A673 (cell line): ENCODE measurements around the gene DENND2D. TPM values are rescaled to one million over a fixed set of nuclear protein-coding genes. Genes with fewer than 3 reads are reported as not detected.

ENCODE experiments used
- BruUV-seq: library from RNA; stranded (reverse); fragments of 400-500 nt; replicated peaks from 2 replicates; lab custom pipeline; 2021; lab: Mats Ljungman, UMichigan
- CTCF ChIA-PET: fragments of 300-600 bp; sonication (Branson Sonifier 250); formaldehyde crosslinking; loops from one replicate; lab custom pipeline; 2022; ENCODE audit warnings: antibody characterized with exemption; lab: Charles Lee
- POLR2A ChIA-PET: fragments of 300-600 bp; sonication (Branson Sonifier 250); formaldehyde crosslinking; loops from one replicate; lab custom pipeline; 2022; ENCODE audit warnings: antibody characterized with exemption; ENCODE audit not compliant: low non-redundant PET; lab: Charles Lee
- DNase-seq: peaks from one replicate; pipeline ENCODE4 v3.0.0-alpha.2; 2015; ENCODE audit warnings: low spot score
- H3K27ac ChIP-seq: fragments of 200-600 bp; sonication (generic); 2 replicates; pipeline ENCODE4 v1.5.1; 2016; ENCODE audit warnings: mixed run types, low read depth, mild to moderate bottlenecking, mixed read lengths, antibody characterized with exemption, low read length; ENCODE audit not compliant: poor library complexity, severe bottlenecking
- H3K27me3 ChIP-seq: fragments of 200-600 bp; sonication (generic); replicated peaks from 2 replicates; pipeline ENCODE4 v1.6.1; 2017; ENCODE audit warnings: mixed run types, low read depth, mild to moderate bottlenecking, mixed read lengths, antibody characterized with exemption, low read length; ENCODE audit not compliant: insufficient read depth, poor library complexity
- H3K36me3 ChIP-seq: fragments of 200-600 bp; sonication (generic); 2 replicates; pipeline ENCODE4 v1.6.1; 2016; ENCODE audit warnings: mixed run types, mild to moderate bottlenecking, mixed read lengths, antibody characterized with exemption, low read length; ENCODE audit not compliant: insufficient read depth, poor library complexity, severe bottlenecking
- H3K4me1 ChIP-seq: fragments of 200-600 bp; sonication (generic); 2 replicates; pipeline ENCODE4 v1.6.1; 2017; ENCODE audit warnings: mixed run types, mild to moderate bottlenecking, mixed read lengths, antibody characterized with exemption, low read length; ENCODE audit not compliant: insufficient read depth, poor library complexity, severe bottlenecking
- H3K4me3 ChIP-seq: fragments of 200-600 bp; sonication (generic); 2 replicates; pipeline ENCODE4 v1.5.1; 2016; ENCODE audit warnings: low read depth, mixed run types, mild to moderate bottlenecking, mixed read lengths, low read length; ENCODE audit not compliant: poor library complexity, severe bottlenecking
- H3K9me3 ChIP-seq: fragments of 200-600 bp; sonication (generic); 2 replicates; pipeline ENCODE4 v1.6.1; 2016; ENCODE audit warnings: mixed run types, low read depth, mild to moderate bottlenecking, mixed read lengths, antibody characterized with exemption, low read length; ENCODE audit not compliant: poor library complexity, severe bottlenecking
- EZH2 ChIP-seq: fragments of 200-600 bp; sonication (generic); IDR thresholded peaks from 2 replicates; pipeline ENCODE4 v1.6.1; 2017; ENCODE audit warnings: borderline replicate concordance, low read depth, mild to moderate bottlenecking, mixed read lengths, antibody characterized with exemption, low read length; ENCODE audit not compliant: poor library complexity, severe bottlenecking
- intact Hi-C: fragments of 100-400 bp; cut with micrococcal nuclease; formaldehyde crosslinking; loops from one replicate; pipeline ENCODE4 v1.10.0; 2022; ENCODE audit not compliant: unreplicated experiment
- total RNA-seq: library from RNA; stranded (reverse); gene quantifications from 2 replicates; pipeline ENCODE4 v1.2.3, GENCODE V29; 2021
- TF ChIP-seq, protein P1 (sequence below): fragments of 300-800, 200-600 bp; sonication (generic); conservative IDR thresholded peaks from 2 replicates; pipeline ENCODE4 v1.5.1; 2017; ENCODE audit warnings: low read depth, mild to moderate bottlenecking, antibody characterized with exemption, low read length, moderate library complexity, mixed read lengths

The DENND2D gene
- total RNA-seq, 1 experiment from 2014 or later, result not detected

DNA sequence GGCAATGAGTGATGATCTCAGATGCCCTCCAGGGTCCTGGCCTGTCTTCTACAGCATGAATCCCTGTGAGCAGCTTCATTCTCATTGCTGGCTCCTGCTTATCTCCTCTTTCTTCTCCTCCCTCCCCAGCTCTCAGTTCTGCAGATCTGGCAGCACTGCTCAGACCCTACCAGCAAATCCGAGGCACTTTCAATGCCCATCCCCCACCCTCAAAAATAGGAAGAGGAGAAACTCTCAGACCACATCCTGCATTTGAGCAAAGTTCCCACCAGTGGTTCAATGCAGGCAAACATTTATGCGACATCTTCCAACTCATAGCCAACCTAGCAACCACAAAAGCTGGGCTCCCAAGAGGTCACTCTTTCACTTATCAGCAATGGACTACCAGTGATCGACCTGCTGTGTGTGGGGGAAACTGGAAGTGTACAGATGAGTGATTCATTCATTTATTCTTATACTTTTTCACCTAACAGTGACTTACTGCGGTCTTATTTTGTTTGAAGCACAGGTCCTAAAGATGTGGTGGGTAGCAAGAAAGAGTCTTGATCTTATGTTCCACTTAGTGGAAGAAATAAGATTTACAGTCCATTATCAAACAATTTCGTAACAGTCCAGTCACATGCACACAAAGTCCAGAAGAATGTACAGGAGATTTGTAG, 21.3 kb upstream of the DENND2D start:
- Histone ChIP-seq H3K36me3 (no peaks in the 10 kb centered on the region), H3K27ac (no peak overlapping the region), H3K9me3 (no peaks in the 10 kb centered on the region), H3K4me3 (no peak overlapping the region), H3K27me3 (peaks cover 30% of the 10 kb centered on the region), H3K4me1 (no peaks in the 10 kb centered on the region)
- ChIA-PET POLR2A (no interaction called here), CTCF (no interaction called here)
- BruUV-seq, result no TSS peak
- DNase-seq, result no peak
- no peak for TF ChIP-seq EZH2
- TF ChIP-seq, protein P1, sequence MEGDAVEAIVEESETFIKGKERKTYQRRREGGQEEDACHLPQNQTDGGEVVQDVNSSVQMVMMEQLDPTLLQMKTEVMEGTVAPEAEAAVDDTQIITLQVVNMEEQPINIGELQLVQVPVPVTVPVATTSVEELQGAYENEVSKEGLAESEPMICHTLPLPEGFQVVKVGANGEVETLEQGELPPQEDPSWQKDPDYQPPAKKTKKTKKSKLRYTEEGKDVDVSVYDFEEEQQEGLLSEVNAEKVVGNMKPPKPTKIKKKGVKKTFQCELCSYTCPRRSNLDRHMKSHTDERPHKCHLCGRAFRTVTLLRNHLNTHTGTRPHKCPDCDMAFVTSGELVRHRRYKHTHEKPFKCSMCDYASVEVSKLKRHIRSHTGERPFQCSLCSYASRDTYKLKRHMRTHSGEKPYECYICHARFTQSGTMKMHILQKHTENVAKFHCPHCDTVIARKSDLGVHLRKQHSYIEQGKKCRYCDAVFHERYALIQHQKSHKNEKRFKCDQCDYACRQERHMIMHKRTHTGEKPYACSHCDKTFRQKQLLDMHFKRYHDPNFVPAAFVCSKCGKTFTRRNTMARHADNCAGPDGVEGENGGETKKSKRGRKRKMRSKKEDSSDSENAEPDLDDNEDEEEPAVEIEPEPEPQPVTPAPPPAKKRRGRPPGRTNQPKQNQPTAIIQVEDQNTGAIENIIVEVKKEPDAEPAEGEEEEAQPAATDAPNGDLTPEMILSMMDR, result no peak
- intact Hi-C loops, result no loop called here

DNA sequence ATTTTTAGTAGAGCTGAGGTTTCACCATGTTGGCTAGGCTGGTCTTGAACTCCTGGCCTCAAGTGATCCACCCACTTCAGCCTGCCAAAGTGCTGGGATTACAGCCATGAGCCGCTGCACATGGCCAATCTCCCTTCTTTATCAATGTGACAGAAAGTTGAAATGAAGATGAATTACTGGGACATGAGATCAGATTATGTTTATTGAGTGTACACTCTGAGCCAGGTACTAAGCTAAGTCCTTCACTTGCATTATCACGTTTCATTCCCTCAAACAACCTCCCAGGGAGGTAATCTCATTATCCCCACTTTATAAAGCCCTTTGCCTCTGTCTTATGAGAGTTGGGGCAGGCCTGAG, 20.8 kb upstream of the DENND2D start:
- POLR2A ChIA-PET, result no interaction called here
- Histone ChIP-seq H3K36me3 (no peaks in the 10 kb centered on the region), H3K9me3 (no peaks in the 10 kb centered on the region), H3K4me3 (no peak overlapping the region), H3K27me3 (peaks cover 29% of the 10 kb centered on the region), H3K27ac (no peak overlapping the region), H3K4me1 (no peaks in the 10 kb centered on the region)
- CTCF ChIA-PET, result interaction anchor here (1.0 kb wide), 1 partner anchor 113 kb away, joined by 3 read pairs; no protein-coding TSS in a partner anchor
- BruUV-seq, result no TSS peak
- no peak for TF ChIP-seq EZH2
- TF ChIP-seq, protein P1, result no peak
- DNase-seq, result no peak
- intact Hi-C loops, result no loop called here

DNA sequence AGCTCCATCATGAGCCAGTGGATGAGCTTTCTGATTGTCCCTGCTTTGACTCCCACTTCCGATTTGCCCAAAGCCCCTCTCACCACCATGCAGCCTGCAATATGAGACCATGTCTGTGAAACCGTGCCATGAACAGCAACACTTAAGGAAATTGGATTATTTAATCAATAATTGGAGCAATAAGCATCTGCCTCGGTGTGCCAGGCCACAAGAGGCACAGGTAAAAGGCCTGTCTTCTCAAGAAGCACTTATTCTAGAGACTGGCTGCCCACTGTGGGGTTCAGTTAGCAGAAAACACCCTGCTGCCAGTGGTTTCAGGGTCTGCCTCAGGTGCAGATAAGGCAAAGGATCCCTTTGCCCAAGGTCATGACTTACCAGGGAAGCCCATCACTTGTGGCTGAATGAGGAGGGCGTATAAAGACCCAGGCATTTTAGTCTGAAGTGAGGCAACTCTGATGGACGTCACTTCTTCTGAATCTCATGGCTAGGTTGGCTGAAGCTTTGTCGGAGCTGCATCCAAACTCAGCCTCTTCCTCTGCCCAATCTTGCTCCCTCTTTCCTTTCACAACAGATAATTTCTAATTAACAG, 19.9 kb upstream of the DENND2D start:
- ChIA-PET POLR2A (no interaction called here), CTCF (interaction anchor here (1.0 kb wide), 1 partner anchor 114 kb away, joined by 3 read pairs; no protein-coding TSS in a partner anchor)
- peaks cover 20% of the 10 kb centered on the region for H3K27me3 ChIP-seq
- H3K36me3 ChIP-seq, result no peaks in the 10 kb centered on the region
- no peaks in the 10 kb centered on the region for H3K9me3 ChIP-seq
- BruUV-seq, result no TSS peak
- H3K27ac ChIP-seq, result no peak overlapping the region
- H3K4me3 ChIP-seq, result no peak overlapping the region
- intact Hi-C loops, result no loop called here
- no peaks in the 10 kb centered on the region for H3K4me1 ChIP-seq
- DNase-seq, result no peak
- TF ChIP-seq, protein P1, result no peak
